Endometrium (tissue), 2 donors: ENCODE data around the gene SIRPG.
"Not testable (repeated sequence)": the region's sequence is repeated elsewhere in the genome, so short reads cannot be mapped to it uniquely, and the experiment has no call there.

Experiments
- FAIRE-seq: peaks from 2 replicates; lab custom pipeline; 2012; peaks lifted over from hg19 to GRCh38; lab: Jason Lieb, UNC
- donor health status: control.
- donor health status: control.

Gene SIRPG

GRCh38 chr20:1657556-1658334 is at the start of gene SIRPG:
SIRPG (minus strand) TSS chr20:1657779; CDS start chr20:1657714, 65 bp downstream.
- FAIRE-seq: no peak

GRCh38 chr20:1706887-1707286 is 49.3 kb upstream of the SIRPG start:
- FAIRE-seq: not testable (repeated sequence)

- no peak for FAIRE-seq
Measured at GRCh38 chr20:1706079-1706478, 48.5 kb upstream of the SIRPG start.

- FAIRE-seq: no peak
Measured at GRCh38 chr20:1702855-1703254, 45.3 kb upstream of the SIRPG start.

GRCh38 chr20:1702328-1702727 is 44.7 kb upstream of the SIRPG start:
- FAIRE-seq: no peak

- FAIRE-seq: no peak
Measured at GRCh38 chr20:1700990-1701389, 43.4 kb upstream of the SIRPG start.

- FAIRE-seq: no peak
Measured at GRCh38 chr20:1697592-1697991, 40.0 kb upstream of the SIRPG start.

- FAIRE-seq: no peak
Measured at GRCh38 chr20:1696521-1697209, 39.1 kb upstream of the SIRPG start.

GRCh38 chr20:1694672-1695071 is 37.1 kb upstream of the SIRPG start:
- FAIRE-seq: no peak

GRCh38 chr20:1693427-1693826 is 35.8 kb upstream of the SIRPG start:
- FAIRE-seq: no peak

GRCh38 chr20:1689721-1690120 is 32.1 kb upstream of the SIRPG start:
- no peak for FAIRE-seq

GRCh38 chr20:1688886-1689538 is 31.4 kb upstream of the SIRPG start:
- no peak for FAIRE-seq

GRCh38 chr20:1687053-1687452 is 29.5 kb upstream of the SIRPG start:
- FAIRE-seq: no peak

- no peak for FAIRE-seq
Measured at GRCh38 chr20:1686151-1686748, 28.7 kb upstream of the SIRPG start.

- FAIRE-seq: no peak
Measured at GRCh38 chr20:1685304-1686052, 27.9 kb upstream of the SIRPG start.

GRCh38 chr20:1684872-1685271 is 27.3 kb upstream of the SIRPG start:
- FAIRE-seq: no peak

- no peak for FAIRE-seq
Measured at GRCh38 chr20:1676650-1677049, 19.1 kb upstream of the SIRPG start.

- FAIRE-seq: no peak
Measured at GRCh38 chr20:1674990-1675780, 17.6 kb upstream of the SIRPG start.

GRCh38 chr20:1674361-1674760 is 16.8 kb upstream of the SIRPG start:
- FAIRE-seq: no peak

- no peak for FAIRE-seq
Measured at GRCh38 chr20:1673424-1673823, 15.8 kb upstream of the SIRPG start.

GRCh38 chr20:1672728-1673127 is 15.1 kb upstream of the SIRPG start:
- no peak for FAIRE-seq
